HG03097 (cell line): ENCODE results near the gene SLAIN1.
A peak's percentile ranks its signal among the peaks of the same experiment; 100 is the strongest.

ENCODE experiments used
- ATAC-seq: cut with Tn5 transposase; IDR thresholded peaks from one replicate; pipeline ENCODE4 v1.9.1; 2021; ENCODE audit not compliant: unreplicated experiment, low FRiP score

SLAIN1 gene

DNA sequence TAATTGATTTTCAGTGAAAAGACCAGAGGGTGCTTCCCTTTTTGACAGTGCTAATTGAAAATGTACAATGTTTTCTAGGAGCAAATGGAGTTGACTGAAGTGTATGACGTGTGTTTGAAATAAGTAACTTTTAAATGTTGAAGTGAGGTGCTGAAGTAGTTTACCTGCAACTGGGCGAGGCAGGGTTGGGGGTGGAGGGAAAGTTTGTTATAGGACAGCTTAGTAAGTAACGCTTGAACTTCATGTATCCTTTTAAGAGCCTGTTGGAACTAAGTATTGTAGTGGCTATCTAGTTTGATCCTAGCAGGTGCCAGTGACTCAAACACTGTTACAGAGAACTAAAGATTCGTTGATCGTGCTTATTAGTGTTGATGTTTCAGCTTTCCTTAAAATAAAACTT is 5.9 kb downstream of the SLAIN1 start:
- no peak for ATAC-seq

DNA sequence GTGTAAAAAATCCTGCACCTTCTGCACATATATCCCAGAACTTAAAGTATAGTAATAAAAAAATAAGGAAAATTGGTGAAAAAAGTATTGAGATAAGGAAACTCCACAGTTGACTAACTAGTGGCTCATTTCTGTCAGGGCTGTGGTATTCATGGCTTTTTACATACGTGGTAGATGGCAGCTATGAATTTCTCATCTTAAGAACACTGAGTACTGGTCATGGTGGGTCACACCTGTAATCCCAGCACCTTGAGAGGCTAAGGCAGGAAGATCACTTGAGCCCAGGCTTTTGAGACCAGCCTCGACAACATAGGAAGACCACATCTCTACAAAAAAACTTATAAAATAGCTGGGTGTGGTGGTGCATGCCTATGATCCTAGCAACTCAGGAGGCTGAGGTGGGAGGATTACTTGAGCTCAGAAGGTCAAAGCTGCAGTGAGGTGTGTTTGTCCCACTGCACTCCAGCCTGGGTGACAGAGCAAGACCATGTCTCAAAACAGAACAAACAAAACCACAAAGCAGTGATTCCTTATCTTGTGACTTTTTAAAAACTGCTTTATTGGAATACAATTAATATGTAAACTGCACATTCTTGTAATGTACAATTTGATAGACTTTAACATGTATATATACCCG is 16.8 kb downstream of the SLAIN1 start:
- no peak for ATAC-seq

- peak; percentile 44 for ATAC-seq
Observed at GRCh38 chr13:77715233-77715891, 17.9 kb downstream of the SLAIN1 start.

GRCh38 chr13:77716692-77717091 is 19.2 kb downstream of the SLAIN1 start:
- ATAC-seq = no peak

GRCh38 chr13:77717508-77717907 is 20.0 kb downstream of the SLAIN1 start:
- no peak for ATAC-seq

DNA sequence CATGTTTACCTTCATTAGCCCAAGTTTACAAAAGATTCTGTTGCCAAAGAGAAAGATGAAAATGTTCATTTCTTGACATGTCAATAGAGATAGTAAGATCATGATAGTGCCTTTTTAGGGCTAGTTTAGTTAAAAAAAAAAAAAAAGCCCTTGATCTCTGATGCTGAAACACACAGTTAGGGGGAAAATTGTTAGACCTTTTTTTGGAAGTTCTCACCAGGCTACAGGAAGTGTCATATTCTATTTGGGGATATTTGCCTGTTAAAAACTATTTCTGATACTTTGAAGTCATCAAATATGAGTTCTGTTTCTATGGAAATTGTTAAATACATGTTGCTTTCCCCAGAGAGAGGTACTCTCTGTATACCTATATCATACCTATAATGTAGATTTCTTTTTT is 21.6 kb downstream of the SLAIN1 start:
- no peak for ATAC-seq

- no peak for ATAC-seq
Observed at GRCh38 chr13:77720988-77721387, 23.5 kb downstream of the SLAIN1 start.

GRCh38 chr13:77724092-77724491 is 26.6 kb downstream of the SLAIN1 start:
- ATAC-seq = peak; percentile 75

DNA sequence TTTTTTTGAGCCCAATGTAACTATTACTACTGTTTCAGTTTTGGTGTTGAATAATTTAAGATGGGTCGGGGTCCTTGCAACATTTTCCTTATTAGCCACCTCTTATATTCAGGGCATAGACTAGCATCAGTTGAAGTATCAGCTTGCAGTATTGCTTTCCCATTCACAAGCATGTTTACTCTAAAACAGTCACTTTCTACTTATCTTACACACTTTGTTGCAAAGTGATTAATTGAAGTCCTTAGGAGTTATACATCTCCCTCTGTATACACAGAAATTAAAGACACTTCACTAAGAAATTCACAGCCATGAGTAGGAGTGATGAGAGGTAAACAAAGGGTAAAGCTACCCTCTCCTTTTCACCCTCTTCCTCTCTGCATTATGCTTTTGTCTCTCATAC is 27.6 kb downstream of the SLAIN1 start:
- ATAC-seq = no peak

GRCh38 chr13:77728265-77729125 is 31.0 kb downstream of the SLAIN1 start:
- no peak for ATAC-seq

DNA sequence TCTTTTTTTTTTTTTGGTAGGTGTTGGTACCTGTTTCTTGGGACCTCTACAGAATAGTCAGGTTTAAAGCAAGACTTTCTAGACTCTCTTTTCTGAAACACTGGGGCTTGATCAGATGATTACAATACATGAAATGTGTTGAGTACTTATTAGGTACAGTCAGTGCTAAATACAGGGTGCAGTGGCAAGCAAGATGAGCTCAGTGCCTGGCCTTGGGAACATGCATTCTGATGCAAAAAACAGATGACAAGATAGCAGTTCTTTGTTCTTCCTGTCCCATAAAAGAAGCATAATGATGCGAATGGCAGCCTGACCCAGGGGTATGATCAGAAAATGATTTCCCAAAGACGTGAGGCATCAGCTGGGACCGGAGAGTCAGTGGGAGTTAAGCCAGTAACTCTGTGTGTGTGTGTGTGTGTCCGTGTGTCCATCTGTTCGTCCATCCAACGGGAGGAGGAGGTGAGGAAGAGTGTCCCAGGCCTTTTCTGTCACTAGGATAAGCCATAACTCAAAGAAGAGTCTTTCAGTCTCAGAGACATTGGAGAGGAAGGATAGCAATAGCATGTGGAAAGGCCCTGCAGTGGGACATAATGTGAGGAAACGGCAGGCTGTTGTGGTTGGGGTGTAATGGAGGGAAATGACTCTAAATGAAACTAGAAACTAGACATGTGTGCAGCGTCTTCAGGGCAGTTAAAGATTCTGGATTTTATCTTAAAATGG is 32.2 kb downstream of the SLAIN1 start:
- peak; percentile 95 for ATAC-seq

GRCh38 chr13:77730572-77730971 is 33.1 kb downstream of the SLAIN1 start:
- ATAC-seq = no peak

GRCh38 chr13:77732287-77732686 is 34.8 kb downstream of the SLAIN1 start:
- ATAC-seq = no peak

DNA sequence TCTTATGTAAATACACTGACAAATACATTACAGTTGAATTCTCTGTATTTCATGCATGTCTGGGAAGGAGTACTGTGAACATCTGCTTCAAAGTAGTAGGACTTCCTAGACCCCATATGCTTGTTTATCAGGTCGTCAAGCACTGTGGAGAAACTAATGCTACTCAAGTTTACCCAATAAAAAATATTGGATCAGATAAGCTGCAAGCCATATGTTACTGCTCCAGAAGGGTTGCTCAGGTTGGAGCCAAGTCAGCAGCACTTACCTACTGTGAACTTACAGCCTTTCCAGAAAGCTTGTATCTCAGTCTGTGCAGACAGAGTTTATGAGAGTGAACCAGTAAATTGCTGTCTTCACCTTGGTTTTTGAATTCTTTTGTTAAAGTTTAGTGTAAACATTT is 36.2 kb downstream of the SLAIN1 start:
- no peak for ATAC-seq

DNA sequence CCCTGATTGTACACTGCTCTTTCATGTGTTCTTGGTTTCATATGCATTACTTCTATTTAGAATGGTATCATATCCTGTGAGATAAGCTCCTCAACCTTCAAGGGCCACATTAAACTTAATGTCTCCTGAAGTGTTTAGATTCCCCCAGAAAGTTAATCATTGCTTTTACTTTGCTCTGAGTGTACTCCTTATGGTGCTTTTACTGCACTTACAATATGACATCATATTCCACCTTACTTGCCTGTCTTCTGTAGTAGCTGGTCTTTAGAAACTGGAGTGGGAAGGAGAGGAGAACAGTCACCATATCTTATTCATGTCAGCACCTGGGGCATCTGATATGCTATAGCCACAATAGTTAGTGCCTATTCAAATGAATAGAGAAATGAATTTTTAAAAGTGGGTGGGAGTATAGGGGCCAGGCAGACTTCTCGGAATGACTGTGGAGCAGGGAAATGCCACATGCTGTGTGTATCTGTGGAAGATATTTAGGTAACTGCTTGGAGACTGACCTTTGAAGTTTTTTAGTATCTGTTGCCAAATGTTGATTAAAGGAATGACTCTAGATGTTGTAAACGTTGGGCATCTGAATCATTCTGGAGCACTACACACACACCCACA is 40.2 kb downstream of the SLAIN1 start:
- peak; percentile 82 for ATAC-seq

DNA sequence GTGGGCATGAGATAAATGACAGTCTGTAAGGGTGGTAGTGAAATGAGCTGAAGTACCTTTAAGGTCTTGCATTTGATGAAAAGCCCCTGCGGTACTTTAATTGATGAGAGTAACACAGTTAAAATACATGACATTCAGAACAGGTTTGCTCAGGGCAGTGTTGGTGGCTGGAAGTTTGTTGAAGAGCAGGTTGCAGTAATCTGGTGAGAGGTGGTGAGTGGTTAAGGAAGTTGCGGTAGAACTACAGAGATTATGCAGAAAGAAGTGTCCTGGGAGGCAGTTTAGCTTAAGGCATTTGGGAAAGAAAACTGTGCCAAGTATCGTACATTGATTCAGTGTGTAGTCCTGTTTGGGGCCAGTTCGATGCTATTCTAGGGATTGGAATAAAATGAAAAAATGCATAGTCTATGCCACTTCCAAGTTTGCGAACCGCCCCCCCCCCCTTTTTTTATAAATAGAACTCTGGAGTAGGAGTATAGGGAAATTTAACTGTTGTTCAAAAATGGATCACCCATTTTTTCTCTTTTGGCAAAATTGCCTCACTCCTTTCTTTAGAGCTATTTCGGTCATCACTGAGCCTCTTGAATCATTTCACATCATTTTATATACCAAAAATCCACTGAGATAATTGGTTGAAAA is 42.7 kb downstream of the SLAIN1 start:
- no peak for ATAC-seq

GRCh38 chr13:77740931-77741596 is 43.6 kb downstream of the SLAIN1 start:
- ATAC-seq = no peak

DNA sequence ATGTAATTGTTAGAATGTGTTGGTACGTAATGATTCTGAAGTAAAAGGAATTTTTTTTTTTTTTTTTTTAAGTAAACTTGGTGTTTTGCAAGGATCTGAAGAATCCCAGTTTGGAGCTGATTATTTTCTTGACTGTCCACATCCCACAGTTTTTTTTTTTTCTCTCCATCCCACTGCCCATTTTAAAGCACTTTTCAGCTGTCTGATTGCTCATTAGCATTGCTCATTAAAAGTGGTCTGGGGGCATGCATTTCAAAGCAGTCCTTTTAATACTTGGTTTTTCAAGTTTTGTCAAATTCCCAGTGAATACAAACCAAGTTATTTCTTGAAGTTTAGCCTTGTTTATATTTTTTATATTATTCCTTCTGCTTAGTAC is 44.1 kb downstream of the SLAIN1 start:
- ATAC-seq = no peak

GRCh38 chr13:77742801-77743200 is 45.3 kb downstream of the SLAIN1 start:
- no peak for ATAC-seq

DNA sequence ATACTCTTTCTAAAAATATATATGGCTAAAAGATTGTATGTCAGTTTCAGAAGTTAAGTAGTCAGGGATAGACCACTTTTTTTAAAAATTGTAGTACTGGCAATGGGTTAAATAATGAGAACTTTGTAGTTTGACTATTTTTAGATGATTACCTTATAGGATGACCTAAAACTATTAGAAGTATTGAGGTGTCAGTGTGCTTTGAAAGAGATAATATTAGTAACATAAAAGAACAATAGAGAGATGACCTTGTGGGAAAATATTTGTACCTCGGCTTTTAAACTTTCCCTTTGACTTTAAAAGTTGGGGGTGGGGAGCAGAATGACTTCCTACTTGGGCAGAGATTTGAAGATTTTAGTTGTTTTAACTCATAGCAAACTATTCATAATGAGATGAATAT is 48.3 kb downstream of the SLAIN1 start:
- ATAC-seq = no peak
